ENCODE results near the gene UTS2. TPM values are rescaled to one million over a fixed set of nuclear protein-coding genes. Genes with fewer than 3 reads are reported as not detected.

Gene UTS2
- total and polyA plus RNA-seq, 2 of the 13 experiments (the other 11 are each of a cell fraction or from before 2014, with no cell fraction given), result not detected

GRCh38 chr1:7890853-7891252 lies 38.0 kb upstream of the UTS2 start (continued):
- TF ChIP-seq, protein P1, sequence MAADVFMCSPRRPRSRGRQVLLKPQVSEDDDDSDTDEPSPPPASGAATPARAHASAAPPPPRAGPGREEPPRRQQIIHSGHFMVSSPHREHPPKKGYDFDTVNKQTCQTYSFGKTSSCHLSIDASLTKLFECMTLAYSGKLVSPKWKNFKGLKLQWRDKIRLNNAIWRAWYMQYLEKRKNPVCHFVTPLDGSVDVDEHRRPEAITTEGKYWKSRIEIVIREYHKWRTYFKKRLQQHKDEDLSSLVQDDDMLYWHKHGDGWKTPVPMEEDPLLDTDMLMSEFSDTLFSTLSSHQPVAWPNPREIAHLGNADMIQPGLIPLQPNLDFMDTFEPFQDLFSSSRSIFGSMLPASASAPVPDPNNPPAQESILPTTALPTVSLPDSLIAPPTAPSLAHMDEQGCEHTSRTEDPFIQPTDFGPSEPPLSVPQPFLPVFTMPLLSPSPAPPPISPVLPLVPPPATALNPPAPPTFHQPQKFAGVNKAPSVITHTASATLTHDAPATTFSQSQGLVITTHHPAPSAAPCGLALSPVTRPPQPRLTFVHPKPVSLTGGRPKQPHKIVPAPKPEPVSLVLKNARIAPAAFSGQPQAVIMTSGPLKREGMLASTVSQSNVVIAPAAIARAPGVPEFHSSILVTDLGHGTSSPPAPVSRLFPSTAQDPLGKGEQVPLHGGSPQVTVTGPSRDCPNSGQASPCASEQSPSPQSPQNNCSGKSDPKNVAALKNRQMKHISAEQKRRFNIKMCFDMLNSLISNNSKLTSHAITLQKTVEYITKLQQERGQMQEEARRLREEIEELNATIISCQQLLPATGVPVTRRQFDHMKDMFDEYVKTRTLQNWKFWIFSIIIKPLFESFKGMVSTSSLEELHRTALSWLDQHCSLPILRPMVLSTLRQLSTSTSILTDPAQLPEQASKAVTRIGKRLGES (CRISPR knock-in tag; IDR thresholded peaks at IDR 0.05; ENCODE audit: borderline replicate concordance), result no peak
- TF ChIP-seq PCBP1 (IDR thresholded peaks at IDR 0.05; ENCODE audit: borderline replicate concordance, low read depth, low read length) (no peak), ZNF607 (CRISPR knock-in tag; IDR thresholded peaks at IDR 0.05; ENCODE audit: borderline replicate concordance) (no peak)
- TF ChIP-seq, protein P2, sequence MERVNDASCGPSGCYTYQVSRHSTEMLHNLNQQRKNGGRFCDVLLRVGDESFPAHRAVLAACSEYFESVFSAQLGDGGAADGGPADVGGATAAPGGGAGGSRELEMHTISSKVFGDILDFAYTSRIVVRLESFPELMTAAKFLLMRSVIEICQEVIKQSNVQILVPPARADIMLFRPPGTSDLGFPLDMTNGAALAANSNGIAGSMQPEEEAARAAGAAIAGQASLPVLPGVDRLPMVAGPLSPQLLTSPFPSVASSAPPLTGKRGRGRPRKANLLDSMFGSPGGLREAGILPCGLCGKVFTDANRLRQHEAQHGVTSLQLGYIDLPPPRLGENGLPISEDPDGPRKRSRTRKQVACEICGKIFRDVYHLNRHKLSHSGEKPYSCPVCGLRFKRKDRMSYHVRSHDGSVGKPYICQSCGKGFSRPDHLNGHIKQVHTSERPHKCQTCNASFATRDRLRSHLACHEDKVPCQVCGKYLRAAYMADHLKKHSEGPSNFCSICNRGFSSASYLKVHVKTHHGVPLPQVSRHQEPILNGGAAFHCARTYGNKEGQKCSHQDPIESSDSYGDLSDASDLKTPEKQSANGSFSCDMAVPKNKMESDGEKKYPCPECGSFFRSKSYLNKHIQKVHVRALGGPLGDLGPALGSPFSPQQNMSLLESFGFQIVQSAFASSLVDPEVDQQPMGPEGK (CRISPR knock-in tag; IDR thresholded peaks at IDR 0.05), result no peak

GRCh38 chr1:7888248-7889081 lies 35.6 kb upstream of the UTS2 start:
- ATAC-seq (no peak), FAIRE-seq (no peak), DNase-seq (ENCODE audit: low spot score) (no peak)
- Histone ChIP-seq H3K36me3 (replicated peaks in 1 of 2; ENCODE audit: control insufficient read depth in 1 of 2, insufficient read depth in 2 of 2, low read length in 2 of 2) (no peaks in the 10 kb centered on the region), H3K27me3 (ENCODE audit: control insufficient read depth in 1 of 2, insufficient read depth in 2 of 2, low read length in 2 of 2) (peaks cover 0 to 10% of the 10 kb centered on the region in 2 experiments; a peak in 2 of 5 replicates), H3K79me2 (ENCODE audit: insufficient read depth, low read length) (no peaks in the 10 kb centered on the region), H3K4me2 (ENCODE audit: low read depth, low read length) (no peak overlapping the region), H3K9ac (ENCODE audit: insufficient read depth, low read depth, low read length) (no peak overlapping the region), H3K4me1 (ENCODE audit: insufficient read depth, low read length) (no peaks in the 10 kb centered on the region), H3K4me3 (replicated peaks in 1 of 3; ENCODE audit: insufficient read depth in 1 of 3, low read depth in 2 of 3, low read length in 3 of 3) (no peak overlapping the region), H2AFZ (ENCODE audit: low read length) (no peak overlapping the region), H3K9me3 (ENCODE audit: low read length) (no peaks in the 10 kb centered on the region), H3K27ac (ENCODE audit: extremely low read length, insufficient read depth, low read length) (no peak overlapping the region), H4K20me1 (ENCODE audit: insufficient read depth, low read length) (no peaks in the 10 kb centered on the region)
- WGBS (ENCODE audit: low lambda C conversion rate), result 45% methylated on average over 9 of the region's 9 CpGs
- in situ Hi-C loops (cut with HindIII; ENCODE audit: extremely low pct_ligation_motif_present, low pct_unique_long_range_greater_than_20kb), result no loop called here
- no TSS peak for BruUV-seq (replicated peaks)
- intact Hi-C loops (cut with micrococcal nuclease; ENCODE audit: unreplicated experiment), result no loop called here
- ChIA-PET CTCF (ENCODE audit: low intra/inter-chr PET ratio, low total read pairs) (no interaction called here), POLR2A (no interaction called here)
- TF ChIP-seq FOXC1 (CRISPR knock-in tag; IDR thresholded peaks at IDR 0.05; ENCODE audit: borderline replicate concordance) (no peak), ZSCAN29 (CRISPR knock-in tag; conservative IDR thresholded peaks at IDR 0.05) (no peak), TAF15 (IDR thresholded peaks at IDR 0.05; ENCODE audit: low read depth, low read length, poor library complexity, severe bottlenecking) (no peak), ZNF225 (CRISPR knock-in tag; IDR thresholded peaks at IDR 0.05) (no peak)
- TF ChIP-seq, protein P3, sequence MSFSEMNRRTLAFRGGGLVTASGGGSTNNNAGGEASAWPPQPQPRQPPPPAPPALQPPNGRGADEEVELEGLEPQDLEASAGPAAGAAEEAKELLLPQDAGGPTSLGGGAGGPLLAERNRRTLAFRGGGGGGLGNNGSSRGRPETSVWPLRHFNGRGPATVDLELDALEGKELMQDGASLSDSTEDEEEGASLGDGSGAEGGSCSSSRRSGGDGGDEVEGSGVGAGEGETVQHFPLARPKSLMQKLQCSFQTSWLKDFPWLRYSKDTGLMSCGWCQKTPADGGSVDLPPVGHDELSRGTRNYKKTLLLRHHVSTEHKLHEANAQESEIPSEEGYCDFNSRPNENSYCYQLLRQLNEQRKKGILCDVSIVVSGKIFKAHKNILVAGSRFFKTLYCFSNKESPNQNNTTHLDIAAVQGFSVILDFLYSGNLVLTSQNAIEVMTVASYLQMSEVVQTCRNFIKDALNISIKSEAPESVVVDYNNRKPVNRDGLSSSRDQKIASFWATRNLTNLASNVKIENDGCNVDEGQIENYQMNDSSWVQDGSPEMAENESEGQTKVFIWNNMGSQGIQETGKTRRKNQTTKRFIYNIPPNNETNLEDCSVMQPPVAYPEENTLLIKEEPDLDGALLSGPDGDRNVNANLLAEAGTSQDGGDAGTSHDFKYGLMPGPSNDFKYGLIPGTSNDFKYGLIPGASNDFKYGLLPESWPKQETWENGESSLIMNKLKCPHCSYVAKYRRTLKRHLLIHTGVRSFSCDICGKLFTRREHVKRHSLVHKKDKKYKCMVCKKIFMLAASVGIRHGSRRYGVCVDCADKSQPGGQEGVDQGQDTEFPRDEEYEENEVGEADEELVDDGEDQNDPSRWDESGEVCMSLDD (CRISPR knock-in tag; IDR thresholded peaks at IDR 0.05; ENCODE audit: borderline replicate concordance), result no peak
- TF ChIP-seq, protein P4, sequence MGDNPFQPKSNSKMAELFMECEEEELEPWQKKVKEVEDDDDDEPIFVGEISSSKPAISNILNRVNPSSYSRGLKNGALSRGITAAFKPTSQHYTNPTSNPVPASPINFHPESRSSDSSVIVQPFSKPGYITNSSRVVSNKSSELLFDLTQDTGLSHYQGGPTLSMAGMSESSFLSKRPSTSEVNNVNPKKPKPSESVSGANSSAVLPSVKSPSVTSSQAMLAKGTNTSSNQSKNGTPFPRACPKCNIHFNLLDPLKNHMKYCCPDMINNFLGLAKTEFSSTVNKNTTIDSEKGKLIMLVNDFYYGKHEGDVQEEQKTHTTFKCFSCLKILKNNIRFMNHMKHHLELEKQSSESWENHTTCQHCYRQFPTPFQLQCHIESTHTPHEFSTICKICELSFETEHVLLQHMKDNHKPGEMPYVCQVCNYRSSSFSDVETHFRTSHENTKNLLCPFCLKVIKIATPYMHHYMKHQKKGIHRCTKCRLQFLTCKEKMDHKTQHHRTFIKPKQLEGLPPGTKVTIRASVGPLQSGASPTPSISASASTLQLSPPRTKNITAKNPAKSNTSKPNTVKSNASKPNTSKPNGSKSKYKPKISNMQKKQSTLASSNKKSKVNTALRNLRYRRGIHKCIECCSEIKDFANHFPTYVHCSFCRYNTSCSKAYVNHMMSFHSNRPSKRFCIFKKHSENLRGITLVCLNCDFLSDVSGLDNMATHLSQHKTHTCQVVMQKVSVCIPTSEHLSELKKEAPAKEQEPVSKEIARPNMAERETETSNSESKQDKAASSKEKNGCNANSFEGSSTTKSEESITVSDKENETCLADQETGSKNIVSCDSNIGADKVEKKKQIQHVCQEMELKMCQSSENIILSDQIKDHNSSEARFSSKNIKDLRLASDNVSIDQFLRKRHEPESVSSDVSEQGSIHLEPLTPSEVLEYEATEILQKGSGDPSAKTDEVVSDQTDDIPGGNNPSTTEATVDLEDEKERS (CRISPR knock-in tag; IDR thresholded peaks at IDR 0.05), result no peak

Measured in HepG2 (cell line).